ENCODE measurements around the gene SMAD6. TPM values are rescaled to one million over a fixed set of nuclear protein-coding genes. Genes with fewer than 3 reads are reported as not detected.

Gene SMAD6
- total and polyA plus RNA-seq, 7 donors, result 0.52 to 5.5 (median 3.0) TPM

DNA sequence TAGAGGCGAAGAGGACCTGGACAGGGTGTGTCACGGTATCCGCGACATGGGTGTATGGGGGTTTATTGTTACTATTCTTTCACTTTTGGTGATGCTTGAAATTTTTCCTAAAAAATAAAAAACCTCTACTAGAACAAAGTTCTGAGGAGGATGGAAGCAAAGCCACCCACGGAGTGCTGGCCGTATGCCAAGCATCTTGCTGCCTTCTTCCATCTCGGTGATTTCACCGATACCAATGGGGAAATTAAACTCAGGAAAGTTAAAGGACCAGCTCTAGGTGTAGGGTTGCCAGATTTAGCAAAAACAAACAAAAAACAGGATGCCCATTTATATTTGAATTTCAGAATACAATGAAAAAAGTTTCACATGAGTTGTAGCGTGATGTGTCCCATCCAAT, 33.9 kb downstream of the SMAD6 start:
- intact Hi-C loops (cut with DNase I), result no loop called here
- H3K27me3 ChIP-seq (ENCODE audit: insufficient read depth in 3 of 3, low read length in 2 of 3), result no peaks in the 10 kb centered on the region
- peak in 1 of 2 donors; percentile 42 for DNase-seq
- no peak overlapping the region for H3K27ac ChIP-seq
- no peak for ATAC-seq
- no peak for TF ChIP-seq CTCF (IDR thresholded peaks at IDR 0.05)
- H3K36me3 ChIP-seq (ENCODE audit: insufficient read depth in 1 of 2, low read depth in 1 of 2), result no peaks in the 10 kb centered on the region
- no peaks in the 10 kb centered on the region for H3K9me3 ChIP-seq
- WGBS, 3 donors, result 59 to 64% (median 63%) methylated on average over 9 of the region's 9 CpGs
- peaks cover 8% of the 10 kb centered on the region for H3K4me1 ChIP-seq
- H3K4me3 ChIP-seq, result no peak overlapping the region

GRCh38 chr15:66737243-66738010, 35.4 kb downstream of the SMAD6 start:
- Histone ChIP-seq H3K4me1 (peaks cover 8% of the 10 kb centered on the region), H3K9me3 (no peaks in the 10 kb centered on the region), H3K27me3 (ENCODE audit: insufficient read depth in 3 of 3, low read length in 2 of 3) (no peaks in the 10 kb centered on the region), H3K27ac (no peak overlapping the region), H3K4me3 (no peak overlapping the region), H3K36me3 (ENCODE audit: insufficient read depth in 1 of 2, low read depth in 1 of 2) (no peaks in the 10 kb centered on the region)
- no peak for TF ChIP-seq CTCF (IDR thresholded peaks at IDR 0.05)
- intact Hi-C loops (cut with DNase I), result no loop called here
- WGBS, 3 donors, result 88 to 95% (median 94%) methylated on average over 11 of the region's 11 CpGs
- ATAC-seq, result no peak
- DNase-seq, result no peak

- no peaks in the 10 kb centered on the region for H3K36me3 ChIP-seq (ENCODE audit: insufficient read depth in 1 of 2, low read depth in 1 of 2)
- H3K4me3 ChIP-seq, result no peak overlapping the region
- no peak overlapping the region for H3K27ac ChIP-seq
- 92 to 95% (median 94%) methylated on average over 10 of the region's 10 CpGs for whole genome bisulfite sequencing, 3 donors
- DNase-seq (no peak), ATAC-seq (no peak)
- H3K4me1 ChIP-seq, result peaks cover 8% of the 10 kb centered on the region
- no peaks in the 10 kb centered on the region for H3K27me3 ChIP-seq (ENCODE audit: insufficient read depth in 3 of 3, low read length in 2 of 3)
- no peaks in the 10 kb centered on the region for H3K9me3 ChIP-seq
- intact Hi-C loops (cut with DNase I), result no loop called here
- no peak for TF ChIP-seq CTCF (IDR thresholded peaks at IDR 0.05)
Measured at GRCh38 chr15:66738116-66738515, 36.1 kb downstream of the SMAD6 start.

DNA sequence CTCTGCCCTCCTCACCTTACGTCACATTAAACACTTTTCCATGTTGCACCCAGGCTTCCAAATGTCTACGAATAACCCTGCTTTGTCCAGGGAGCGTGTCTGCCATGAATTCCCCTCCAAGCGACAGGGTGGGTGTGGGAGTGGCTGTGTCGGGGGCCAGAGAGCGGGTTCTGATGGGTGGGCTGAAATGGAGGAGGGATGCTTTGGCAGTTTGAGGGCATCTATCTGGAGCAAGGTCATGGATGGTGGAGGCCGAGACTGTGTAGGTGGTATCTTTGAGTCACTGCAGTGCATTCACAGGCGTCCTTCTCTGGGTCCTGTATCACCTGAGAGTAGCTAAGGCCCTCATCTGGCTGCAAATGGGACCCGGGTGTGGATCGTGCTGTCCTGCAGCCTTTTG, 36.6 kb downstream of the SMAD6 start:
- no peak overlapping the region for H3K4me3 ChIP-seq
- no peak for ATAC-seq
- no peak overlapping the region for H3K27ac ChIP-seq
- intact Hi-C loops (cut with DNase I), result no loop called here
- peaks cover 8% of the 10 kb centered on the region for H3K4me1 ChIP-seq
- no peaks in the 10 kb centered on the region for H3K27me3 ChIP-seq (ENCODE audit: insufficient read depth in 3 of 3, low read length in 2 of 3)
- 96 to 97% (median 96%) methylated on average over 10 of the region's 10 CpGs for WGBS, 3 donors
- no peaks in the 10 kb centered on the region for H3K36me3 ChIP-seq (ENCODE audit: insufficient read depth in 1 of 2, low read depth in 1 of 2)
- DNase-seq, result no peak
- TF ChIP-seq CTCF (IDR thresholded peaks at IDR 0.05), result no peak
- H3K9me3 ChIP-seq, result no peaks in the 10 kb centered on the region

GRCh38 chr15:66739287-66739686, 37.3 kb downstream of the SMAD6 start:
- intact Hi-C loops (cut with DNase I), result no loop called here
- 86 to 95% (median 90%) methylated on average over 6 of the region's 6 CpGs for WGBS, 3 donors
- no peak for TF ChIP-seq CTCF (IDR thresholded peaks at IDR 0.05)
- H3K4me3 ChIP-seq, result no peak overlapping the region
- no peak overlapping the region for H3K27ac ChIP-seq
- H3K36me3 ChIP-seq (ENCODE audit: insufficient read depth in 1 of 2, low read depth in 1 of 2), result no peaks in the 10 kb centered on the region
- no peak for ATAC-seq
- DNase-seq, result no peak
- peaks cover 8% of the 10 kb centered on the region for H3K4me1 ChIP-seq
- H3K9me3 ChIP-seq, result no peaks in the 10 kb centered on the region
- H3K27me3 ChIP-seq (ENCODE audit: insufficient read depth in 3 of 3, low read length in 2 of 3), result no peaks in the 10 kb centered on the region

All from psoas muscle (tissue), 8 donors.